Measurements from ENCODE around the gene NFKBIZ. TPM values are rescaled to one million over a fixed set of nuclear protein-coding genes. Genes with fewer than 3 reads are reported as not detected.

The NFKBIZ gene
- total and polyA plus RNA-seq, 9 of the 15 experiments (the other 6 are each of a cell fraction or from before 2014, with no cell fraction given) = 1.2 to 13.7 (median 5.7) TPM

- H3K4me2 ChIP-seq (ENCODE audit: insufficient read depth, low read length) = peak overlapping the region; percentile 69
- no peaks in the 10 kb centered on the region for H3K36me3 ChIP-seq (ENCODE audit: control insufficient read depth, insufficient read depth, low read length)
- ChIA-PET CTCF (ENCODE audit: low intra/inter-chr PET ratio) (no interaction called here), POLR2A (interaction anchor here (0.5 to 1.8 kb wide), 4 partner anchors 10 to 26 kb away, joined by 3 to 16 read pairs (median 4); partner anchors contain the start of gene NFKBIZ)
- no peaks in the 10 kb centered on the region for H3K9me3 ChIP-seq (replicated peaks; ENCODE audit: control insufficient read depth, insufficient read depth, low read depth, low read length)
- DNase-seq (ENCODE audit: extremely low read depth in 1 of 4, low spot score in 3 of 4) (peak; percentile 23 to 84 (median 40)), ATAC-seq (peak; percentile 97), FAIRE-seq (peak; percentile 76)
- intact Hi-C loops (cut with micrococcal nuclease) (no loop called here), in situ Hi-C loops (cut with MboI) (no loop called here)
- BruUV-seq (replicated peaks) = no TSS peak
- peak overlapping the region; percentile 89 for H2AFZ ChIP-seq (ENCODE audit: low read depth, low read length)
- peak overlapping the region; percentile 56 for H3K27ac ChIP-seq (ENCODE audit: extremely low read depth, low read depth, low read length)
- H3K9ac ChIP-seq (ENCODE audit: insufficient read depth in 1 of 2, low read depth in 2 of 2, low read length in 2 of 2) = peak overlapping the region; percentile 60 to 75; a peak in 3 of 4 replicates
- H3K4me1 ChIP-seq (replicated peaks in 1 of 2; ENCODE audit: control insufficient read depth in 2 of 2, insufficient read depth in 2 of 2, low read length in 2 of 2) = peaks cover 3 to 5% of the 10 kb centered on the region in 2 experiments; a peak in 3 of 5 replicates
- WGBS (ENCODE audit: insufficient coverage, low coverage, missing lambda C conversion rate) = 9% methylated on average over 30 of the region's 30 CpGs
- H3K4me3 ChIP-seq = peak overlapping the region; percentile 21
- no peaks in the 10 kb centered on the region for H3K27me3 ChIP-seq (ENCODE audit: control insufficient read depth in 2 of 2, insufficient read depth in 2 of 2, low read length in 2 of 2)
- no peaks in the 10 kb centered on the region for H4K20me1 ChIP-seq (replicated peaks; ENCODE audit: control insufficient read depth, insufficient read depth, low read length)
- no peaks in the 10 kb centered on the region for H3K79me2 ChIP-seq (ENCODE audit: control insufficient read depth, insufficient read depth, low read length)
- no peaks in the 10 kb centered on the region for H3K9me1 ChIP-seq (ENCODE audit: control insufficient read depth, insufficient read depth, low read length)
- TF ChIP-seq CHAMP1 (IDR thresholded peaks at IDR 0.05) (no peak), ZNF354B (CRISPR knock-in tag; IDR thresholded peaks at IDR 0.05) (no peak), STAT5B (CRISPR knock-in tag; IDR thresholded peaks at IDR 0.05) (no peak), ZNF316 (IDR thresholded peaks at IDR 0.05) (no peak), ZNF696 (CRISPR knock-in tag; conservative IDR thresholded peaks at IDR 0.05) (no peak), ZNF318 (IDR thresholded peaks at IDR 0.05; ENCODE audit: borderline replicate concordance in 1 of 2, low read depth in 1 of 2) (no peak), SMAD2 (IDR thresholded peaks at IDR 0.05; ENCODE audit: low read depth, low read length) (no peak), MAFK (IDR thresholded peaks at IDR 0.05; ENCODE audit: low read length) (no peak), ZFPM2 (CRISPR knock-in tag; IDR thresholded peaks at IDR 0.05) (no peak), RFX7 (CRISPR knock-in tag; IDR thresholded peaks at IDR 0.05) (no peak), ATF1 (CRISPR knock-in tag; IDR thresholded peaks at IDR 0.05) (no peak), ATF1 (tag; IDR thresholded peaks at IDR 0.05) (peak; percentile 39)
Observed at GRCh38 chr3:101827211-101828174, 21.8 kb upstream of the NFKBIZ start.
